ENCODE data around the gene GABRR1.
A peak's percentile ranks its signal among the peaks of the same experiment; 100 is the strongest.
"Not testable (repeated sequence)": the region's sequence is repeated elsewhere in the genome, so short reads cannot be mapped to it uniquely, and the experiment has no call there.

Gene GABRR1

DNA sequence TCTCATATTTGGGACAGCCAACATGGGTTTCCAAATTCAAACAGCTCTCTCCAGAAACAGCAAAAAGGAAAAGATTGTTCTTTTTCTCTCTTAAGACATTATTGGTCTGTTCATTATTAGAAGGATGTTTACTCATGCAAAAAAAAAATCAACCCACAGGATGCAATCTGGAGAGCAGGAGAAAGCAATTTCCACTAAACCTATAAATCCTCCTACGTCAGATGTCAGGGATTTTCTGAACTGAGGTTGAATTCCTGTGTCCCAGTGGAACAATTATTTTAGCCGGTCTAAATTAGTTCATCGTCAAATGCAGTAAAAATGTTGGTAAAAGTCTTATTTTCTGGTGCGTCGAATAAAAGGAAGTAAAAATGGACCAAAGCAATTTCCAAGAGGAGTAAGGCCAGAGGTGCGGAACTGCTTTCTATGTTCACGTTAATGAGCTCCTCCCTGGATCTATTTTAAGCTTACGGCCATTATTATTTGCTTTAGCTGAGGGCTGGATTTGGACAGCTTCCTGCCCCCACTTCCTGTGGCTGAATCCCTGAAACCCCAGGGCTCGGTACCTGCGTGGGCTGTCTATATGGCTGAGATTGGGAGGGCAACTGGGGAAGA lies at the start of gene GABRR1:
TSS of gene GABRR1 (minus strand) at position 60 of the 612 bp plus-strand sequence. CDS start at position 24, 36 bp downstream.
- no peak for DNase-seq (ENCODE audit: low read depth in 2 of 2)

DNA sequence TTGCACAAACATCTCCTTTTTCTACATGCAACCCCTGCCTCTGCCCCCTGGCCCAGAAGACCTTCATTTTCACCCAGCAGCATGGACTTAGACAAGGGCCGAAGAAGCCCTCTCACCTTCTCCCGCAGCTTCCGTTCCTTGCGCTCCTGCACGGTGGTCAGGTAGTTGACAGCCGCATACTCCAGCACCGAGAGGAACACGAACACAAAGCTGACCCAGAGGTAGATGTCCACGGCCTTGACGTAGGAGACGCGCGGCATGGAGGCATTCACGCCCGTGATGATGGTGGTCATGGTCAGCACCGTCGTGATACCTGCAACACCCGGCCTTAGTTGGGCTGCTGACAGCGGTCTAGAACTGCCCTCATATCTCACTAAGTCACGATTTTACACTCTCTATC lies 47.1 kb upstream of the GABRR1 start:
- no peak for DNase-seq (ENCODE audit: low read depth in 2 of 2)

DNA sequence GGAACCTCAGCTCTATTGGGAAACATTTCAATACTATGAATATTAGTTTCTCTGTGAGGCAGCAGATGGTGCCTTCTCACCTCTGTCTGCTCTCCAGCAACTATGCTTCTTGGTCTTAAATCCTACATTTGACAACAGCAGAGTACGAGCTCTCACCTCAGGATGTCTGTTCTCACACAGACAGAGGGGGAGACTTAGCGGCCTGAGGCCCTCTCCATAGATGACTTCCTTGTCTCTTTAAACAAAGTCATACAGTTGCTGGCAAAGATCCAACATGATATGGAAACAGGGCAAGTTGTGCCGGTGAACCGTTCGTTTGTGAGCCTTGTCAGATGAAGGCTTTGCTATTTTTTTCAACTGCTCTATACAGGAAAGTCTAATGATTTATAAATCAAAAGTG lies 43.7 kb upstream of the GABRR1 start:
- DNase-seq (ENCODE audit: low read depth in 2 of 2): no peak

DNA sequence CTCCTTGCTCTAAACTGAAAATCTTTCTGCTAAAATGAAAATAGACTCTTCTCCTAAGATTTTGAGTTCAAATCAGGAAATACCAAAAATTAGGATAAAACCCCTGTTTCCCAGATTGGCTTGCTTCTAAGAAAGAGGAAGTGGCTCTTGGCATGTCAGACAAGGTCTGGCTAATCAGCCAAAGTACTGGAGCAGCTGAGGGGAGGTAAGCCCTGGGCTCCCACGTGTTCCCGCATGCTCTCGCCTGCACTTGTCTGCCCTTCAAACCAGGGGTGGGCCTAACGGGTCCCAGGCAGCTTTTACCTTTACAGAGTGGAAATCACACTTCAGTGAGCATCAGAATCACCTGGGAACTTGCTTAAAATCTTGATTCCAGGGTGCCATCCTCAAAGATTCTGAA lies 43.2 kb upstream of the GABRR1 start:
- DNase-seq (ENCODE audit: low read depth in 2 of 2): no peak

DNA sequence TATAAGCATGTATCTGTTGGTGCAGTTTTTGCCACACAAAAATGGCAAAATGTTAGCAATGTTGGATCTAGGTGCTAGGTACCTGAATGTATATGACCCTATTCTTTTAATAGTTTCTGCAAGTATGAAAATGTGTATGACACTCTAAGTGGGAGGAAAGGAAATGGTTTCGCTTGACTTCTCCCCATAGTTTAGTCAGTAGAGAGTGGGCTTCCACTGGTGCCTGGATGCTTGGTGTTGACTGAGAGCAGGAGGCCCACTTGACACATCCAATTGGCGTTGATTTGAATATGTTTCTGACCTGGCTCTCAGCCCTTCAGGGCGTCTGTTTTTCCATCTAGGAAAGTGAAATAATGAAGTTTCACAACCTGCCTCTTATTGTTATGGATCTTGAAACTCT lies 41.8 kb upstream of the GABRR1 start:
- DNase-seq (ENCODE audit: low read depth in 2 of 2): no peak

DNA sequence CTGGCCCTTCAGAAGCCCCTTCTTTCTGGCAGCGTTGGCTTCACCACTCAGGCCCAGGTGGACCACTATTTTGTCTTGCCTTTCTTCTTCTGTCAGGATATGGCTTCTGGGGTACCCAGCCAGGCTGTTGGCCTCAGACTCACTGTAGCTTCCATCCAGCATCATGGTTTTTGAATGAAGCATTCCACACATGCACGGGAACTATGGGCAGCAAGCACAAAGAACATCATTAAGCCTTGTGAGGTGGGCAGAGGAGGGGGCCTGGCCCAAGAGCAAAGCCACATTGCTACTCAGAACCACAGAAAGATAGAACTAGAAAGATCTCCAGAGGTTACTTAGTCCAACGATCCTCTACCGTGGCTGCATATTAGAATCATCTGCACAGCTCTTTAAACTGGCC lies 40.6 kb upstream of the GABRR1 start:
- no peak for DNase-seq (ENCODE audit: low read depth in 2 of 2)

DNA sequence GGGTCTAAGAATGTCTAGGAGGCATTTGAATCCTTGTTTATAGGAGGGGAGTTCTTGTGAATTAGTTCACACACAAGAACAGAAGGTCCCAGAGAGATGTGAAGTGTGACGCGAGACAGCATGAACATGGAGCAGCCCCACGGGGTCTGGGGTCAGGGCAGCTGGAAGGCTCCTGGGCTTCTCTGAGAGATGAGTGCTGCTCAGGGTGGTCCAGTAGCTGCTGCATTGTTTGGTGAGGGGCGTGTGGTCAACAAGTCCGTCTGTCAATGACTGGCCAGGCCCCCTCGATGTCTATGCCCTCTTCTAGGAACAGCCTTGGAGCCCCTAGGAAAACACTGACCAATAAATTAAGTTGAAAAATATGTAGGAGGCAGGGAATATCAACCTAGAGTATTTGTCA lies 40.2 kb upstream of the GABRR1 start:
- no peak for DNase-seq (ENCODE audit: low read depth in 2 of 2)

DNA sequence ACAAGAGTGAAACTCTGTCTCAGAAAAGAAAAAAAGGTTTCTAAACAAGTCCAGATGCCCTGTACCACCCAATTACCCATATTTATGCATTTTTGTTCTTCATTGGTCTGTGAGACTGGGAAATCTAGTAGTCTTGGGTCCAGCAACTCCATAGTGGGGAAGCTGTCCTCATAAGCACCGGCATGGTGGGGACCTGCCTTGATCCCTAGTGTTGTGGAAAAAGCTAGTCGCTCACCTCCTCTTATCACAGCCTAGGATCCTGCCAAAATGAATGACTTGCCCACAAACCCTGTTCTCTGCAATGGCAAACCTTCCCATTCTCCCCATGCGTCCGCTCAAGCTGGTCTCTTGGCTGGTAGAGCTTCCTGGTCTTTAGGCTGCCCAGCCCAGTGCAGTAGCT lies 38.3 kb upstream of the GABRR1 start:
- DNase-seq (ENCODE audit: low read depth in 2 of 2): no peak

DNA sequence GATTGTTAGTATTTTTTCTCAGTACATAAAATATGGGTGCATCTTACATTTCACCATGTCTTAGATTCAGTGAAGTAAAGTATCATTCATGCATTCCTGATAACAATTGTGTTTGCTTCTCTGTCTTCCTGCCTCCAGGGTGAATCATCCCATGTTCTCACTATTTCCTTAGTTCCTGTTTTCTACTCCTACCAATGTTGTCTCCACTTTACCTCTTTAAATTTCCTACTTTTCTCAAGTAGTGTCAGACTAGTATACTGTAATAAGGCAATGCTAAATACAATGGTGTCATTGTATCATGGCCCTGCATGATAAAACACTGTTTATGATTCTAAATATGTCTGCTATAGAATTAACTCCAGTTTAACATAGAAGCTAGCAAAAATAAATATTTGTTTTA lies 37.4 kb upstream of the GABRR1 start:
- DNase-seq (ENCODE audit: low read depth in 2 of 2): no peak

DNA sequence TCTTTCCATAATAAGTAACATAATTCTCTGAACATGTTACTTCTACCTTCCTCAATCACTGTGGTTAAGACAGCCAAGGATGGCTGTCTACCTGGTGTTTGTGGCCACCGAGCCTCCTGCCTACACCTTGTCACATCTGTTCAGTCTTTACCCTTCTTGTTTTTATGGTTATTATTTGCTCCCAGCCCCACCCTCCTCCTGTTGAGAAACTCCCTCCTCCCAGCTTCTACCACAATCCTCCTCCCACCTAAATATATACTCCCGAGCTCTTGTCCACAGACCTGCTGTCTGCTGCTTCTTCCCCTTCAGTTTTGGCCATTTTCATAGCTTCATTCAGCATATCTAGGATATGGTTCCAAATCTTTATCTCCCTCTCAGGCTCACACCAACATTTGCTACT lies 35.7 kb upstream of the GABRR1 start:
- DNase-seq (ENCODE audit: low read depth in 2 of 2): no peak

DNA sequence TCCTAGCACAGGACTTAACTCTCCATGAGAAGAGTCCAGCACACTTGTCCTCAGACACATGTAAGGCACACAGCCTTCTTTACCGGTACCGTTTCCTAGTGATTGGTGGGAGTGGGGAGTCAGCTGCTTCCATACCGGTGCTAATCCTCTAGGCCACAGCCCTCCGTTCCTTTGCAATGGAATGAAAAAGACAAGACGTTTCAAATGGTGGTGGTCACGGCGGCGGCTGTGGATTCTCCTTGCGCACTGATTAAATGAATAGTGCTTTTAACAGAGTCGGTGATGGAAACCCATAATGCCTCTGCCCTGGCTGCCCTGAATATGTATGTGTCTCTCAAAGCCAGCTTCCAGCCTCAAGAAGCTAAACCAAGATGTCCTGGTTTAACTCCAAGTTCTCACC lies 34.8 kb upstream of the GABRR1 start:
- no peak for DNase-seq (ENCODE audit: low read depth in 2 of 2)

DNA sequence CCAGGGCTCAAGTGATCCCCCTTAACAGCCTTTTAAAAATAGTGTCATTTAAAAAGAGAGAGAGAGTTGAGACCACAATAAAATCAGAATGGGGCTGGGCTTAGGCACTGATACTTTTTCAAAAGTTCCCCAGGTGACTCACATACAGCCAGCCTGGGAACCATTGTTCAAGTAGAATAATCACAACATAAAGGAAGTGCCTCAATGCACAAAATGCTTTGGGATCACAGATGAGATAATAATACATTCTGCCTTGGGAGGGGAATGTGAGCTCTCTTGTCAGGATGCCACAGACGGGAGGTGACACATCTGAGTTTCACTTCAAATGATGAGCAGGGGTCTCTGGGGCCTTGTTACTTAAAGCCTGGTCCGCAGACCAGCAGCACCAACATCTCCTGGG lies 34.0 kb upstream of the GABRR1 start:
- DNase-seq (ENCODE audit: low read depth in 2 of 2): no peak

DNA sequence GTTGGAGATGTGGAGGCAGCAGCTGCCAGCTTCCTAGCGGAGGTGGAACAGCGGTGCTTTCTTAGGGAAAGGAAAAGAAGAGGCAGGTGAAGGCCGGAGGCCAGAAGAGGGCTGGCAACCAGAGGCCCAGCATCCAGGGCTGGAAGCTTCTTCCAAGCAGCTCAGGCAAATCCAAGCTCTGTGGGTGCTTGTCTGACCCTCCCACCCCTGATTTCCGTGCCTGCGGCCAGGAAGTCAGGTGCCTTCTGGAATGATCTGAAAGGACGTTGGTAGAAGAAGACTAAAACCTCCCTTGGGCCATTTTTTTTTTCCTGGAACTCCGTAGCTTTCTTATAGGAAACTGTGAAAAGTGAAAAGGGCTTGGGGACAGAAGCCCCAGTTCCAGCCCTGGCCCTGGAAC lies 33.1 kb upstream of the GABRR1 start:
- no peak for DNase-seq (ENCODE audit: low read depth in 2 of 2)

DNA sequence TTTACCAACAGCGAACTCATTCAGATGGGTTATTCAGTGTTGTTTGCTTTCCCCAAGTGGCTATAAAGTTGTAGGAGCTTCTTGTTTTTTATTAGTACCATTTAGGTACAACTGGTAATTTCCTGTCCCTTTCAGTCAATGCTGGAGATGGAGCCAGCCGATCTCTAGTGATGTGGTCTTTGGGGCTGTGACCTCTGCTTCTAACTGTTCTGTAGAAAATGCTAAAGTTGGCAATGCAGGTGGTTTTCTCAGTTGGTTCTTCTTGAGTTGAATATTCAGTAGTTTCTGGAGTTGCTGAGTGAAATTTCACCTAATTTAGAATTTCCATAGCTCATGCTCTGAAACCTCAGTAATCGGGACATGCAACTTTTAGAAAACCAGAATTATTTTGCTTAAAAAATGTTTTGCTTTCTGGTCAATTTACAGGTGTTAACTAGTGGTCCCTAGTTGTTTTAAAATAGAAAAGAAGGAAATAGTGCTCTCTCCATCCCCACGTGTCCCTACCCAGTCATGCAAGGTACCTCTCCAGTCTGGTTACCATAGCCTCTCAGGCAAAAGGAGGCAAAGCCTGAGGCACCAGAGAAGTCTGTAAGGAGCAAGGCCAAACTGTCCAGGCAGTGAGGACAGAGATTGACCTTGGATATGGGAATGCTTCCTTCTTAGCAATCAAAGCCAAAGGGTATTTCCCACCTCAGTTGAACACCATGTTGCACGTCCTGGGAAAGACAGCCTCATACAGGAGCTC lies 27.3 kb upstream of the GABRR1 start:
- no peak for DNase-seq (ENCODE audit: low read depth in 2 of 2)

DNA sequence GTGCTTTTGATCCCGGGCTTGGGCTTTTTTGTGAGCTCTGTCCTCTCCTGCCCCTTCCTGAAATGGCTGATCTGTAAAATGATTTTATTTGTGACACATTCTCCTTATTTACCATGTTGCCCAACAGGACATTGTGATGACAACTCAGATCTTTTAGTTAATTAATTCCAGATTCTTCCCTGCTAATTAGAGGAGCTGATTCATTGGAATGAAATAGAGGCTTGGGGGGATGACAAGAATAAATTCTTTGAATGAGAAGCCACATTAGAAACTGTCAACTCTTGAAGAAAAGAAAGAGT lies 26.1 kb upstream of the GABRR1 start:
- no peak for DNase-seq (ENCODE audit: low read depth in 2 of 2)

DNA sequence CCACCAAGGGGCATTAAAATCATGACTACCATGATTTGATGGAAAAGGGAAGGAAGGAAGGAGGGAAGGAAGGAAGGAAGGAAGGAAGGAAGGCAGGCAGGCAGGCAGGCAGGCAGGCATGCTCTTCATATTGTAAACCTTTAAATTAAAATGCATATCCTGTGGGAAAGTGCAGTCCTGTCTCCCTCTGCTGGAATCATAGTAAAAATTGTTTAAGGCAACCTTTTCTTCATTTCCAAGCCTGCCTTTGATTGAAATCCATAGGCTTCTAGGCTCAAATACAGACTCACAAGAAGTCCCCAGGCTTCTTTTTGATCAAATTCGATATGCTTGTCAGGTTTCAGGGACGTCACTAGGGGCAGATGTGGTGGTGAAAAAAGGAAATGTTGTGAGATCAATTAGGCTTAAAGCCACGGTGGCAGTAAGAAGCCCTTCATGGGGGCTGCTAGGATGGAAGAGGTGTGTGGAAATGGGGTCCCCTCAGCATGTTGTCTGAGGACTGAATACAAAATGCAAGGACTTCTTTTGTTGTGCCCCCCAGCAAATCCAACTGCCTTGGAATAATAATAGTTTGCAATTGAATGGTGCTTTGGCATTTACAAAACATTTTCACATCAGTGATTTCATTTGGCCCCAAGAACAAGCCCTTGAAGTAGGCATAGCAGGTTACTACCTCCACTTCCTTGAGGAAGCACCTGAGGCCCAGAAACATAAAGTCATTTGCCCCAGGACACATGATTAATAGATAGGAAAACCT lies 25.6 kb upstream of the GABRR1 start:
- DNase-seq (ENCODE audit: low read depth in 2 of 2): no peak

DNA sequence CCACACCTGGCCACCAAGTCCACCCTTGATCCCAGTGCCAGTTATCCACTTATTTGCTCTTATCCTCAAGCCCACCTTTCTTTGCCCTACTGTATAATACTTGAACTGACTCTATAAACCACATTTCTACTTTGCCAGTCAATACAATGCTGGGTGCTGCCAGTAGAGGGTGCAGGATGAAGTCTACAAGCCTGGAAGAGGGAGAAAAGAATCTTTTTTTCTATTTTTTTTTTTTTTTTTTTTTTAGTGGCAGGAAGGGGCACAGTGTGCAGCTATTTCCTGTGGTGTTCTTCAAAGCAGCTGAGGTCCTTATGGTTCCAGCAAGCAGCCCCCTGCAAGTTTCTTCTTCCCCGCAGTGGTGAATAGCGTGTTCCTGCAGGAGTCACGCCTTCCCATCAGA lies 22.2 kb upstream of the GABRR1 start:
- peak in 1 of 2 donors; percentile 20 for DNase-seq (ENCODE audit: low read depth in 2 of 2)

DNA sequence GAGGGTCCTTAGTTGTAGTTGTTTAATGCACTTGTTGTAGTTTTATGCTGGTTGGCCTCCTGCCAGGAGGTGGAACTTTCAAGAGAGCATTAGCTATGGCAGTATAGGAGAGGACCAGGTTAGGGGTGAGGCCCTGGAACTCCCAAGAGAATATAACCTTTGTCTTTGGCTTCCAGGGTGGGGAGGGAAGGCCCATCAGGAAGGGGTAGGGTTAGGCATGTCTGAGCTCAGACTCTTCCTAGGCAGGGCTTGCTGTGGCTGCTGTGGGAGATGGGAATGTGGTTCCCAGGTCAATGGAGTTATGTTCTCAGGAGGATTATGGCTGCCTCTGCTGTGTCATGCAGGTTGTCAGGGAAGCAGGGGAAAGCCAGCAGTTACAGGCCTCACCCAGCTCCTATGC lies 20.0 kb upstream of the GABRR1 start:
- DNase-seq (ENCODE audit: low read depth in 2 of 2): no peak

DNA sequence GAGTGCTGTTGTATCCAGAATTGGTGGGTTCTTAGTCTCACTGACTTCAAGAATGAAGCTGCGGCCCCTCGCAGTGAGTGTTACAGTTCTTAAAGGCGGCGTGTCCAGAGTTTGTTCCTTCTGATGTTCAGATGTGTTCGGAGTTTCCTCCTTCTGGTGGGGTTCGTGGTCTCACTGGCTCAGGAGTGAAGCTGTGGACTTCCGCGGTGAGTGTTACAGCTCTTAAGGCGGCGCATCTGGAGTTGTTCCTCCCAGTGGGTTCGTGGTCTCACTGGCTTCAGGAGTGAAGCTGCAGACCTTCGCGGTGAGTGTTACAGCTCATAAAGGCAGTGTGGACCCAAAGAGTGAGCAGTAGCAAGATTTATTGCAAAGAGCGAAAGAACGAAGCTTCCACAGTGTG lies 16.4 kb upstream of the GABRR1 start:
- DNase-seq (ENCODE audit: low read depth in 2 of 2): not testable (repeated sequence)

DNA sequence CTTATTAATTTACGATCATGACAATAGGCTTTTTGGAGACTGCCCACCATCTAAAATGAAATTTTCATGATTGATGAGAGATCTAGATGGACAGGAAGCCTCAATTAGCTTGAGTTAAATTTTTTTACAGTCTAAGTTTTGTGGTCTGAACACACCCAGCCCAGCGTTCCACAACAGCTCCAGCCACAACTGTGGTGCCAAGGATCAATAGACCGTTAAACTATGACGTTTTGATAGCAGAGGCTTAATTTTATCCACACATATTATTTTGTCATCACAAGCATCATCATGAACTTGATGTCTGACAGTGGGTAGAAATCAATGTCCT lies 5.5 kb upstream of the GABRR1 start:
- no peak for DNase-seq (ENCODE audit: low read depth in 2 of 2)

DNA sequence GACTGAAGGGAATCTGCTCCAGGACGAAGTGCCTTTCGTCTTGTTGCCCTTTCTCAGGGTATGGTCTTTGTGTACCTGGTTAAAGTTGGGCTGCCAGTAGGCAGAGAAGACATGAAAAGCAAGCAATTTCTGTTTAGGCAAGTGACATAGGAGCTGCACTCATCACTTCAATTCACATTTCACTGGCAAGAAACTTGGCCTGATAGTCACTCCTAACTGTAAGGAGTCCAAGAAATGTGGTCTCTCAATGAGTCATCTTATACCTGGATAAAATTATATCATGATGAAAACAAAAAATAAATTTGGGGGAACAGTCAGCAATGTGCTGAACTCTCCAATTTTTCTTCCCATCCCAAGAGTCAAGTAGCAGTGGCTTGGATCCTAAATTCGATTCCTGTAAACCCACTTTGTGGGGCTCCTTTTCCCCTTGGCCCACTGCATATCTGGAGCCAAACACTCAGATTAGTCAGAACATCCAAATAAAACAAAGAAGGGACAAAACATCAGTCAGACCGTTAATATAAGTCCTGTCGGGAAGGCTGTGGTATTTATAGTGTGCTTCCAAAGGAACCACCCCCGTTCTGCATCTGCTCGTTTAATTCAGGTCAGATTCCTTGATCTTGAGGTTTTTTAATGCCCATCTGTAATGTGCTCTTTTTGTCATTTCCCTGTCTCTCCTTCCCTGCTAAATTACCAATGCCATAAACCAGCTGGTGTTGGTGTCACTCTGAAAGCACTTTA lies 5.0 kb upstream of the GABRR1 start:
- DNase-seq (ENCODE audit: low read depth in 2 of 2): no peak

DNA sequence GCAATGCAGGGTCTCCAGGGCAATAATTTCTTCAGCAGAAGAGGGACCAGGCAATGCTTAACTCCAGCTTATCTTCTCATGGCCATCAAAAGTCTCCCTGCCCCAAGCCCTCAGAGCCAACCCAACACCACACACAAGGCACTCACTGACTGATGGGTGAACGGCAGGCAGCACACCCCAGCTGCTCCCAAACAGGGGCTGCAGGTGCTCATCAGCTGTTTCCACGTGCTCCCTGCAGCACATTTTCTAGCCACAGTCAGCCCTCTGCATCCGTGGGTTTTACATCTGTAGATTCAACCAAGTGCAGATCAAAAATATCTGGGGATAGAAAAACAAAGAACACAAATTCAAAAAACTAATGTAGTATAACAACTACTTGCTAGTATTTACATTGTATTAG lies 4.0 kb upstream of the GABRR1 start:
- DNase-seq (ENCODE audit: low read depth in 2 of 2): no peak

DNA sequence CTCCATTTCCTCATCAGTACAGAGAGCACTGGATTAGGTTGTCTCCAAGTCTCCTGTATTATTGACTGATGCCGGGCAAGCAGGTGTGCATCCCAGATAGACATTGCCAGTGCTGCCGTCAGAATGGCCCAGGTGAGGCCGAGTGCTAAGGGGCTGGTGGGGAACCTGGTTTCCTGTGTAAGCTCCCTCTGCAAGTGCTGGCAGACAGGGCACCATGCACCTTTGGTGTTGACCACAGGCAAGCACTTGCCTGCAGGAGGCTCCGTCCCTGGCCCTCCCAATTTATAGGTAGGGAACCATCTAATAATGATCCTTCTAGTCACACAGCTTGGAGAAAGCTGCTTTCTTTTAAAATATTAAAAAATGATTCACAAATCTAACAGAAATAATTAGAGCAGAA lies 747 bp downstream of the GABRR1 start:
- no peak for DNase-seq (ENCODE audit: low read depth in 2 of 2)

All from stimulated activated CD4-positive, alpha-beta T cell treated with anti-CD3 and anti-CD28 coated beads, Interleukin-15, amount 100 ng/mL, for 48 hours (primary cell).